ENCODE measurements around the gene RRP1. TPM values are rescaled to one million over a fixed set of nuclear protein-coding genes. Genes with fewer than 3 reads are reported as not detected.

Gene RRP1
- total and polyA plus RNA-seq, 7 experiments from 2014 or later = 10.1 to 33.1 (median 24.7) TPM

GRCh38 chr21:43811262-43812105 lies 22.1 kb downstream of the RRP1 start:
- intact Hi-C loops (cut with micrococcal nuclease) = loop anchor here in 1 of 2 donors (1.0 to 5.0 kb wide), 4 partner anchors 43 to 164 kb away; no protein-coding TSS in a partner anchor
- H3K36me3 Mint-ChIP-seq = no peaks in the 10 kb centered on the region
- H3K9me3 ChIP-seq (ENCODE audit: control insufficient read depth in 2 of 3, low read length in 3 of 3) = no peaks in the 10 kb centered on the region
- H3K9me3 Mint-ChIP-seq = no peaks in the 10 kb centered on the region
- POLR2A ChIA-PET = interaction anchor here (1.2 kb wide), 1 partner anchor 21 kb away, joined by 4 read pairs; no protein-coding TSS in a partner anchor
- DNase-seq (no peak), ATAC-seq (no peak)
- no peak overlapping the region for H3K27ac ChIP-seq (ENCODE audit: low read depth, low read length)
- H3K4me1 ChIP-seq (ENCODE audit: control insufficient read depth in 2 of 2, insufficient read depth in 2 of 2, low read length in 2 of 2) = no peaks in the 10 kb centered on the region
- no peaks in the 10 kb centered on the region for H3K27me3 Mint-ChIP-seq
- CTCF ChIA-PET = interaction anchor here (0.5 to 1.1 kb wide), 3 partner anchors 21 to 493 kb away, joined by 3 read pairs; no protein-coding TSS in a partner anchor
- peaks cover 4 to 17% (median 12%) of the 10 kb centered on the region in 7 donors for H3K4me1 Mint-ChIP-seq
- no peaks in the 10 kb centered on the region for H3K27me3 ChIP-seq (ENCODE audit: control insufficient read depth in 2 of 2, insufficient read depth in 2 of 2, low read length in 2 of 2)
- no peak overlapping the region for H3K27ac Mint-ChIP-seq
- H3K4me3 ChIP-seq (ENCODE audit: low read length) = no peak overlapping the region
- H3K4me3 Mint-ChIP-seq = peak overlapping the region in 1 of 10 donors; percentile 28
- H3K36me3 ChIP-seq (ENCODE audit: control insufficient read depth in 2 of 3, insufficient read depth in 3 of 3, low read length in 3 of 3) = peaks cover 0 to 4% (median 0%) of the 10 kb centered on the region in 3 experiments

DNA sequence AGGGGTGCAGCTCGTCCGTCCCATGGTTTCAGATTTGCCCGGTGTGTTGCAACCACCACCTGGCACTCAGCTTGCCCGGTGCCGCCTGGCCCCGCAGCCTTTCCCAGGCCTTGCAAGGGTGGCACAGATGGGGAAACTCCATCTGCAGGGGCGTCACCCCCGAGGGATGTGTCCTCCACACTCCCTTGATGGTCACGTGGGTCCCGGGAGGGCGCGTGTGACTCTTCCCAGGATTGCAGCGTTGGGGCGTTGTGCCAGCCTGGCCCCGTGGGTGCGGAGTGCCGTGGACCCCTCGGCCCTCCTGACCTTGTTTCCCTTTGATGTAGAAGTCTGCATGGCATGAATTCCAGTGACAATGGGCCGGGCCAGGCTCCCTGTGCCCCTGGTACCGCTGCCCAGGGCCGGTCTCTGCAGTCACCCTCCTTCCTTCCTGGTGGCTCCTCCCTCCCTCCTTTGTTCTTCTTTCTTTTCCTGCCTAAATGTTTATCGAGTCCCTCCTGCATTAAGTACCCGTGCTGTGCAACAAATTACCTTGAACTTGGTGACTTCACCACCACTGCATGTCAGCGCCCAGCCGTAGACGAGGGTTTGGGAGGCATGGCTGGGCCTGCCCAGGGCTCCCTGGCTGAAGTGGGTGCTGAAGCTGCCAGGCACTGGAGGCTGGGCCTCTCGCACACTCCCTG lies 22.9 kb downstream of the RRP1 start:
- Mint-ChIP-seq H3K27ac (peak overlapping the region in 2 of 9 donors; percentile 46 to 61), H3K4me3 (peak overlapping the region in 2 of 10 donors; percentile 8 to 24), H3K36me3 (no peaks in the 10 kb centered on the region), H3K27me3 (no peaks in the 10 kb centered on the region), H3K4me1 (peaks cover 4 to 17% (median 11%) of the 10 kb centered on the region in 7 donors), H3K9me3 (no peaks in the 10 kb centered on the region)
- Histone ChIP-seq H3K4me1 (ENCODE audit: control insufficient read depth in 2 of 2, insufficient read depth in 2 of 2, low read length in 2 of 2) (no peaks in the 10 kb centered on the region), H3K27ac (ENCODE audit: low read depth, low read length) (no peak overlapping the region), H3K9me3 (ENCODE audit: control insufficient read depth in 2 of 3, low read length in 3 of 3) (no peaks in the 10 kb centered on the region), H3K4me3 (ENCODE audit: low read length) (no peak overlapping the region), H3K27me3 (ENCODE audit: control insufficient read depth in 2 of 2, insufficient read depth in 2 of 2, low read length in 2 of 2) (no peaks in the 10 kb centered on the region), H3K36me3 (ENCODE audit: control insufficient read depth in 2 of 3, insufficient read depth in 3 of 3, low read length in 3 of 3) (no peaks in the 10 kb centered on the region)
- DNase-seq (no peak), ATAC-seq (no peak)
- intact Hi-C loops (cut with micrococcal nuclease) = loop anchor here in 1 of 2 donors (5.0 kb wide), 1 partner anchor 105 kb away; no protein-coding TSS in a partner anchor
- POLR2A ChIA-PET = no interaction called here
- CTCF ChIA-PET = interaction anchor here (1.0 to 1.1 kb wide), 2 partner anchors 20 to 128 kb away, joined by 3 read pairs; no protein-coding TSS in a partner anchor

DNA sequence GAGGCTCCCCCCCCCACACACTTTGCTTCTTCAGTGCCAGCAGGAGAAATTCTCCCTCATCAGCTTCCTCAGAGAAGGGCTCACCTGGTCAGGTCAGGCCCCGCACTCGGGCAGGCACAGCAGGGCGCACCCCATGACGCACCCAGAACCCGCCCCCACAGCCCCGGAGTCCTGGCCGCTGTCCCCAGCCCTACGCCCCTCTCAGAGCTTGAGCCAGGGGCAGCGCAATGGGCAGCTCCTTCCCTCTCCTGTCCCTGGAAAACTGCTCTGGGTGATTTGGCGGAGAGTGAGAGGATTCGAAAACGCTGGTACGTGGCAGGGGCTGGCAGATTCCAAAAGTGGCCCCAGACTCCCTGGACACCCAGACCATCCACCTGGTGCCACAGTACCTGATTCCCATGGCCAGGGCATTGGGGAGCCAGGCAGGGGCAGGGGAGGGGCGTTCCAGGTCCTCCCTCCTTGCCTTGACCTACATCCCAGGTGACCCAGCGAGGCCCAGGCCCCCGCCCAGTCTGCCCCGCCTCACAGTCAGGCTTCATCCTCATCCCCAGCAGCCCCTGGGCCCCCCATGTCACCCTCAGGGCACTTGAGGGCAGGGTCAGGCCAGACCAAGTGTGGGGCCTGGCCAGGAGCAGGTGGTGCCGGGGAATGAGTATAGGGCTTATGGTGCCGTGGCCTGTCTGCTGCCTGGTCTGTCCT lies 23.7 kb downstream of the RRP1 start:
- DNase-seq (peak in 1 of 9 donors; percentile 5), ATAC-seq (no peak)
- peaks cover 4 to 17% (median 12%) of the 10 kb centered on the region in 7 donors for H3K4me1 Mint-ChIP-seq
- H3K27me3 Mint-ChIP-seq = no peaks in the 10 kb centered on the region
- no peaks in the 10 kb centered on the region for H3K4me1 ChIP-seq (ENCODE audit: control insufficient read depth in 2 of 2, insufficient read depth in 2 of 2, low read length in 2 of 2)
- H3K4me3 ChIP-seq (ENCODE audit: low read length) = no peak overlapping the region
- H3K27ac ChIP-seq (ENCODE audit: low read depth, low read length) = no peak overlapping the region
- CTCF ChIA-PET = no interaction called here
- H3K4me3 Mint-ChIP-seq = no peak overlapping the region
- H3K36me3 Mint-ChIP-seq = no peaks in the 10 kb centered on the region
- intact Hi-C loops (cut with micrococcal nuclease) = loop anchor here in 1 of 2 donors (5.0 kb wide), 1 partner anchor 104 kb away; no protein-coding TSS in a partner anchor
- H3K27ac Mint-ChIP-seq = no peak overlapping the region
- H3K27me3 ChIP-seq (ENCODE audit: control insufficient read depth in 2 of 2, insufficient read depth in 2 of 2, low read length in 2 of 2) = no peaks in the 10 kb centered on the region
- no peaks in the 10 kb centered on the region for H3K9me3 Mint-ChIP-seq
- no peaks in the 10 kb centered on the region for H3K36me3 ChIP-seq (ENCODE audit: control insufficient read depth in 2 of 3, insufficient read depth in 3 of 3, low read length in 3 of 3)
- POLR2A ChIA-PET = interaction anchor here (0.6 kb wide), 1 partner anchor 67 kb away, joined by 3 read pairs; no protein-coding TSS in a partner anchor
- H3K9me3 ChIP-seq (ENCODE audit: control insufficient read depth in 2 of 3, low read length in 3 of 3) = no peaks in the 10 kb centered on the region

DNA sequence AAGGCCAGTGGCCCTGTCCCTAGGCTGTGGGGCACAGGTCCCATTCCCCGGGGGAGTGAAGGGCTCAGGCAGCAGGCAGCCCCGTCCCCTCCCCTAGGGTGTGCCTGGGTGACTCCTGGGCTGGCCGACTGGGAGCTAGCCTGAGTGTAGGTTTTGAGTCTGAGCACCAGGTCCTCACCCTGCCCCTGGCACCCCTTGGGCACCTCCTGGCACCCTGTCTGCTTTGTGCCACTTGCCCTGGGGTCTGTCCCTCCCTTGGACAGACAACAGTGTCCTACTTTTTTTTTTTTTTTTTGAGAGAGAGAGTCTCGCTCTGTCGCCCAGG lies 24.2 kb downstream of the RRP1 start:
- intact Hi-C loops (cut with micrococcal nuclease) = loop anchor here in 1 of 2 donors (5.0 kb wide), 1 partner anchor 104 kb away; no protein-coding TSS in a partner anchor
- Histone ChIP-seq H3K36me3 (ENCODE audit: control insufficient read depth in 2 of 3, insufficient read depth in 3 of 3, low read length in 3 of 3) (no peaks in the 10 kb centered on the region), H3K4me3 (ENCODE audit: low read length) (no peak overlapping the region), H3K27me3 (ENCODE audit: control insufficient read depth in 2 of 2, insufficient read depth in 2 of 2, low read length in 2 of 2) (no peaks in the 10 kb centered on the region), H3K9me3 (ENCODE audit: control insufficient read depth in 2 of 3, low read length in 3 of 3) (peaks cover 0 to 3% (median 0%) of the 10 kb centered on the region in 3 experiments), H3K4me1 (ENCODE audit: control insufficient read depth in 2 of 2, insufficient read depth in 2 of 2, low read length in 2 of 2) (no peaks in the 10 kb centered on the region), H3K27ac (ENCODE audit: low read depth, low read length) (no peak overlapping the region)
- ATAC-seq (no peak), DNase-seq (no peak)
- Mint-ChIP-seq H3K9me3 (peaks cover 0 to 4% (median 2%) of the 10 kb centered on the region in 11 donors), H3K36me3 (peaks cover under 1 to 4% (median under 1%) of the 10 kb centered on the region in 5 donors), H3K27ac (no peak overlapping the region), H3K4me3 (no peak overlapping the region), H3K27me3 (peaks cover 0 to under 1% (median 0%) of the 10 kb centered on the region in 5 donors), H3K4me1 (peaks cover 4 to 17% (median 12%) of the 10 kb centered on the region in 7 donors)
- ChIA-PET CTCF (no interaction called here), POLR2A (interaction anchor here (0.6 kb wide), 1 partner anchor 67 kb away, joined by 3 read pairs; no protein-coding TSS in a partner anchor)

DNA sequence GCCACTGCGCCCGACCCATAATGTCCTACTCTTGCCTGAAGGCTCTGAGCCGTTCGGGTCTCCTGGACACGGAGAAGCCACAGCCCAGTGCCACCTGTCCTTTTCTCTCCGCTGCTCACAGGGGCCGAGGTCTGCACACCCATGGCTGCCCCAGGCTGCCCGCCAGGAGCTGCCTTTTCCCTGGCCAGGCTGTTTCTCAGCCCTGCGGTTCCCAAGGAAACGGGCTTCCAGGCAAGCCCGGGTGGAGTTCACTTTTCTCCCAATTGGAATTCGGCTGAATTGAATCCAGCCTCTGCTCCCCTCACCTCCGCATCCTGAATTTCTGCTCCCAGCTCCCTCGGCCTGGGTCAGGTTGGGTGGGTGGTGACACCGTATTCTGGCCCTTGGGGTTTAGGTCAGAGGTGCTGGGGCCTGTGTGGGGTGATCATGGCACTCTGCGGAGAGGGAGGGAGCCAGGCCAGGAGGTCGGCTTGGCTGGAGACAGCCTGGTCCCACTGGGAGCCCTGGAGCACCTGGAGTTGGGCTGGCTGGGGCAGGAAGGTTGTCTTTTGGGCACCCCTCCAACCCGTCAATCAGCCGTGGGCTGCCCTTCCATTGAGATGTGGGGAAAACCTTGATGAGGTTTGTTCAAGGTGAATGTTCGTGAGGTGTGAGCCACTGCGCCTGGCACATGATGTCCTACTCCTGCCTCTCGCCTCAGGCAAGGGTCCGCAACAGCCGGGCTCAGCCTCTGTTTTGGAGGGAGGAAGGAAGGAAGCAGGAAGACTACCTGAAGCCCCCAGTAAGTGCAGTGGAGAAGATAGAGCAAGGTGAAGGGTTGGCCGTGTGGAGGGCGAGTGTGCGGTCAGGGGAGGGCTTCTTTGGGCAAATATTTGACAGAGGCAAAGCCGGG lies 25.1 kb downstream of the RRP1 start:
- peaks cover 4 to 17% (median 12%) of the 10 kb centered on the region in 7 donors for H3K4me1 Mint-ChIP-seq
- no peaks in the 10 kb centered on the region for H3K4me1 ChIP-seq (ENCODE audit: control insufficient read depth in 2 of 2, insufficient read depth in 2 of 2, low read length in 2 of 2)
- DNase-seq (peak in 1 of 9 donors; percentile 5), ATAC-seq (no peak)
- H3K9me3 ChIP-seq (ENCODE audit: control insufficient read depth in 2 of 3, low read length in 3 of 3) = peaks cover 0 to 9% (median 0%) of the 10 kb centered on the region in 3 experiments
- no peaks in the 10 kb centered on the region for H3K27me3 ChIP-seq (ENCODE audit: control insufficient read depth in 2 of 2, insufficient read depth in 2 of 2, low read length in 2 of 2)
- peaks cover 5 to 9% (median 6%) of the 10 kb centered on the region in 5 donors for H3K36me3 Mint-ChIP-seq
- ChIA-PET CTCF (no interaction called here), POLR2A (interaction anchor here (0.5 kb wide), 1 partner anchor 456 kb away, joined by 6 read pairs; no protein-coding TSS in a partner anchor)
- no peaks in the 10 kb centered on the region for H3K36me3 ChIP-seq (ENCODE audit: control insufficient read depth in 2 of 3, insufficient read depth in 3 of 3, low read length in 3 of 3)
- peaks cover 0 to 6% (median 0%) of the 10 kb centered on the region in 5 donors for H3K27me3 Mint-ChIP-seq
- no peak overlapping the region for H3K27ac ChIP-seq (ENCODE audit: low read depth, low read length)
- H3K27ac Mint-ChIP-seq = peak overlapping the region in 1 of 9 donors; percentile 70
- H3K4me3 Mint-ChIP-seq = peak overlapping the region in 1 of 10 donors; percentile 4
- intact Hi-C loops (cut with micrococcal nuclease) = loop anchor here in 1 of 2 donors (5.0 kb wide), 1 partner anchor 103 kb away; no protein-coding TSS in a partner anchor
- H3K4me3 ChIP-seq (ENCODE audit: low read length) = no peak overlapping the region
- peaks cover 4 to 8% (median 6%) of the 10 kb centered on the region in 11 donors for H3K9me3 Mint-ChIP-seq
